ENCODE results near the gene C8B. TPM values are rescaled to one million over a fixed set of nuclear protein-coding genes. Genes with fewer than 3 reads are reported as not detected.

The C8B gene
- total RNA-seq, 4 donors from 2014 or later: not detected

DNA sequence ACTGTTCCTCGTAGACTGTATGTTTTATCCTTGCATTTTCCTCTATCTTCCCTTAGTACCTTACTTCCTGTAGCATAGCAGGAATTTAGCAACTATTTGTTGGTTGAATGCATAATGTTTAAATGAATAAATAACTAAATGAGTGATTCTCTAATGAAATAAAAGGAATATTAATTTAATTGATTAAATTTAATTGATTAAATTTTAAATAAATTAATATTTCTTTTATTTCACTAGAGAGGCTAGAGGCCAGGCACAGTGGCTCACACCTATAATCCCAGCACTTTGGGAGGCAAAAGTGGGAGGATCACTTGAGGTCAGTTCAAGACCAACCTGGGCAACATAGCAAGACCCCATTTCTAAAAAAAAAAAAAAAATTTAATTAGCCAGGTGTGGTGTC is 25.8 kb downstream of the C8B start:
- Histone ChIP-seq H3K27ac (no peak overlapping the region), H3K4me1 (no peaks in the 10 kb centered on the region), H3K9me3 (no peaks in the 10 kb centered on the region), H3K27me3 (peaks cover 5% of the 10 kb centered on the region), H3K36me3 (no peaks in the 10 kb centered on the region), H3K4me3 (no peak overlapping the region)
- WGBS, 2 donors (ENCODE audit: low coverage in 1 of 2): 37 to 100% methylated on average over 1 of the region's 1 CpG
- TF ChIP-seq POLR2A (IDR thresholded peaks at IDR 0.05) (no peak), EP300 (IDR thresholded peaks at IDR 0.05) (no peak), POLR2AphosphoS5 (IDR thresholded peaks at IDR 0.05) (no peak)
- TF ChIP-seq, protein P1, sequence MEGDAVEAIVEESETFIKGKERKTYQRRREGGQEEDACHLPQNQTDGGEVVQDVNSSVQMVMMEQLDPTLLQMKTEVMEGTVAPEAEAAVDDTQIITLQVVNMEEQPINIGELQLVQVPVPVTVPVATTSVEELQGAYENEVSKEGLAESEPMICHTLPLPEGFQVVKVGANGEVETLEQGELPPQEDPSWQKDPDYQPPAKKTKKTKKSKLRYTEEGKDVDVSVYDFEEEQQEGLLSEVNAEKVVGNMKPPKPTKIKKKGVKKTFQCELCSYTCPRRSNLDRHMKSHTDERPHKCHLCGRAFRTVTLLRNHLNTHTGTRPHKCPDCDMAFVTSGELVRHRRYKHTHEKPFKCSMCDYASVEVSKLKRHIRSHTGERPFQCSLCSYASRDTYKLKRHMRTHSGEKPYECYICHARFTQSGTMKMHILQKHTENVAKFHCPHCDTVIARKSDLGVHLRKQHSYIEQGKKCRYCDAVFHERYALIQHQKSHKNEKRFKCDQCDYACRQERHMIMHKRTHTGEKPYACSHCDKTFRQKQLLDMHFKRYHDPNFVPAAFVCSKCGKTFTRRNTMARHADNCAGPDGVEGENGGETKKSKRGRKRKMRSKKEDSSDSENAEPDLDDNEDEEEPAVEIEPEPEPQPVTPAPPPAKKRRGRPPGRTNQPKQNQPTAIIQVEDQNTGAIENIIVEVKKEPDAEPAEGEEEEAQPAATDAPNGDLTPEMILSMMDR (IDR thresholded peaks at IDR 0.05): no peak
- ATAC-seq: no peak

DNA sequence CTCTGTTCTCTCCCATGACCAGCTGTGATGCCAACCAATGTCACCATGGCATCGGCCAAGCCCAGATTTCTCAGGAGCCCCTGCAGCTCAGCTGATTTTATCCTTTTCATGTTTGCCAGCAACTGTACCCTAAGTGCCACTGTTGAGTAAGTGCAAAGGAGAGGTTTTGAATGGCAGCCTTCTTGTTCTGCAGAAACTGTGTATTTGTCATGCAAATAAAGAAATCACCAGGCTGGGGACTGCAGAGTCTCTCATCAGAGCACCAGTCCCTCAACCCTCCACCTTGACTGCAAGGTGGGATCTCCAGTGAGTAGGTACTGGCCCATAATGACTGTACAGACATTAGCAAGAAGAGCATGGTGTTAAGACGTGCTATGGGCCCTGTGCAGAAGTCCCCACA is 26.6 kb downstream of the C8B start:
- H3K4me1 ChIP-seq: no peaks in the 10 kb centered on the region
- H3K4me3 ChIP-seq: no peak overlapping the region
- TF ChIP-seq EP300 (IDR thresholded peaks at IDR 0.05): no peak
- TF ChIP-seq, protein P1 (IDR thresholded peaks at IDR 0.05): no peak
- TF ChIP-seq POLR2A (IDR thresholded peaks at IDR 0.05): no peak
- no peak for TF ChIP-seq POLR2AphosphoS5 (IDR thresholded peaks at IDR 0.05)
- H3K9me3 ChIP-seq: no peaks in the 10 kb centered on the region
- 72 to 80% methylated on average over 2 of the region's 2 CpGs for WGBS, 2 donors (ENCODE audit: low coverage in 1 of 2)
- H3K27ac ChIP-seq: no peak overlapping the region
- H3K27me3 ChIP-seq: peaks cover 5% of the 10 kb centered on the region
- ATAC-seq: no peak
- H3K36me3 ChIP-seq: no peaks in the 10 kb centered on the region

DNA sequence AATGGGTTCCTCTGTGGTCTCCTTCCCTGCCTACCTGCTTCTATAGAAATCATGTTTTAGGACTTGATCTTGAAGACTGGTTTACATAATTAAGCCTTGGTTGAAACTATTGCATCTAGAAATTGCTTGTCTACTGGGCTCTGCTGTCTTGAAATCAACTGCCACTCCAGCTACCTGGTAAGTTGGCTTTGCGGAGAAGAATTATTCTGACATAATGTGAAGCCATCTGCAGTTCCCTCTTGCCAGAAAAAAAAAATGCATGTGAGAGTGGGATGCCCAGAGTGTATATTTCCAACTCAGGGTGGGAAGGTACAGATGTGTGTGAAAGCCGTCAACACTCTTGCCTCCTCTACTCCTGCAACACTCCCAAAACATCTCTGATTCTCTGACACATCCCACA is 27.2 kb downstream of the C8B start:
- Histone ChIP-seq H3K36me3 (no peaks in the 10 kb centered on the region), H3K27me3 (peaks cover 5% of the 10 kb centered on the region), H3K27ac (no peak overlapping the region), H3K9me3 (no peaks in the 10 kb centered on the region), H3K4me1 (no peaks in the 10 kb centered on the region), H3K4me3 (no peak overlapping the region)
- 90 to 100% methylated on average over 2 of the region's 2 CpGs for WGBS, 2 donors (ENCODE audit: low coverage in 1 of 2)
- TF ChIP-seq POLR2AphosphoS5 (IDR thresholded peaks at IDR 0.05): no peak
- no peak for ATAC-seq

DNA sequence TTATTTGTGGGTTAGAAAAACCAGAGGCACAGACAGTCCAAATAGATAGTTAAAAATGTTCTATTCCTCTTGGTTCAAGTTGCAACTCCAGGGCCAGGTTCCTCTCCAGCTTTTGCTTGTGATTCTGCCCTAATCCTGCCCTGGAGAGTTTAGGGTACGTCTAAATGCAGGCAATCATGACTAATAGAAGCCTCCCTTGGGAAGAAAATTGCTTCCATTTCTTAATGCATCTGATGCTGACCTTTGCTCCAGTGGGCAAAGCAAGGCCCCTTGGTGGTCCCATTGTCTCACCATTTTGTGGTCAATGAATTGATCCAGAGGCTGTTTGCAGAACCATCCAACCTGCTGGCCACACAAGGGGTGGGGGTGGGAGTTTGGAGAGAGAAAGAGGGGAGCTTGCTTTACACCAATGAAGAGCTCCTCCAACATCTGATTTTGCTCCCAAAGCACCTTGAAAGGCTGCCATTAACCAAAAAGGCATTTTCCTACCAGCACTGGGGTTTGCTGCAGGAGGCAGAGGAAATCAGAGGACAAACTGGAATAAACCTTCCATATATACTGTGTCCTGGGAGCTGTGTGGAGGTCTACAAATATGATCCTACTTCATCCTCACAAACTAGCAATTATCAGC is 31.3 kb downstream of the C8B start:
- Histone ChIP-seq H3K9me3 (no peaks in the 10 kb centered on the region), H3K27ac (no peak overlapping the region), H3K4me1 (no peaks in the 10 kb centered on the region), H3K36me3 (no peaks in the 10 kb centered on the region), H3K27me3 (peaks cover 5% of the 10 kb centered on the region), H3K4me3 (no peak overlapping the region)
- ATAC-seq: no peak
- TF ChIP-seq EP300 (IDR thresholded peaks at IDR 0.05): no peak
- TF ChIP-seq, protein P1 (IDR thresholded peaks at IDR 0.05): no peak
- no peak for TF ChIP-seq POLR2AphosphoS5 (IDR thresholded peaks at IDR 0.05)
- TF ChIP-seq POLR2A (IDR thresholded peaks at IDR 0.05): no peak
- WGBS, 2 donors (ENCODE audit: low coverage in 1 of 2): 27% methylated on average over 1 of the region's 1 CpG; no CpG with 5 or more reads in 1 of the 2 donors

DNA sequence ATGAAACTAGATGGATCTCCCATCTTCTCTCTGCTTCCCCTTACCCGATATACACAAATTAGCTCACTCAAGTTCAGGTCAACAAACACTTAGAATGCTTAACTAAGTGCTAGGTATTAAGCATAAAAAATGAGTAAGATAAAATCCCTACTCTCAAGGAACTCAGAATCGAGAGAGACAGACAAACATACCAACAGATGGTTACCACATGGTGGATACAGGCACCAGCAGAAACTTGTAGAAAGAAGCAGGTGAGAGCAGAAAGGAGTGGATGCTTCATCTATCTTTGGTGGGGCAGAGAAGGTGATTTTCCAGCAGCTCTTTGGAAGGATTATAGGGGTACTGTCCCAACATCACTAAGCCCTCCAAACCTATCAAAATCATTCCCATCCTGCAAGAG is 32.2 kb downstream of the C8B start:
- 42 to 60% methylated on average over 2 of the region's 2 CpGs for WGBS, 2 donors (ENCODE audit: low coverage in 1 of 2)
- no peak overlapping the region for H3K4me3 ChIP-seq
- ATAC-seq: no peak

More for the DNA sequence above, 32.2 kb downstream of the C8B start:
- H3K4me1 ChIP-seq: no peaks in the 10 kb centered on the region
- H3K27me3 ChIP-seq: no peaks in the 10 kb centered on the region
- H3K36me3 ChIP-seq: no peaks in the 10 kb centered on the region
- no peaks in the 10 kb centered on the region for H3K9me3 ChIP-seq
- TF ChIP-seq POLR2A (IDR thresholded peaks at IDR 0.05): no peak
- TF ChIP-seq, protein P1 (IDR thresholded peaks at IDR 0.05): no peak
- no peak for TF ChIP-seq POLR2AphosphoS5 (IDR thresholded peaks at IDR 0.05)
- no peak for TF ChIP-seq EP300 (IDR thresholded peaks at IDR 0.05)
- no peak overlapping the region for H3K27ac ChIP-seq
